IMR-90 (cell line): ENCODE results near the gene RAD23B. TPM values are rescaled to one million over a fixed set of nuclear protein-coding genes. Genes with fewer than 3 reads are reported as not detected.

Experiments
- ATAC-seq: fragments of 200-7000 bp; cut with Tn5 transposase; 2 replicates; pipeline ENCODE4 v1.9.1; 2020; ENCODE audit warnings: low read depth, mild to moderate bottlenecking, moderate library complexity
- BruUV-seq: library from RNA; stranded (reverse); fragments of 400-500 nt; replicated peaks from 2 replicates; lab custom pipeline; 2021; lab: Mats Ljungman, UMichigan
- CTCF ChIA-PET: fragments of 300-600 bp; formaldehyde crosslinking; extraction: SDS; loops from one replicate; lab custom pipeline; 2021; ENCODE audit warnings: antibody characterized with exemption; lab: Yijun Ruan, JAX
- POLR2A ChIA-PET: fragments of 300-600 bp; sonication (Branson Sonifier 250); formaldehyde crosslinking; loops from one replicate; lab custom pipeline; 2022; ENCODE audit warnings: antibody characterized with exemption; ENCODE audit not compliant: unreplicated experiment; lab: Charles Lee
- DNase-seq: peaks from one replicate; pipeline ENCODE4 v3.0.0; 2013
- H2AFZ ChIP-seq: replicated peaks from 2 replicates; pipeline ENCODE3; 2013; ENCODE audit warnings: low read length, mild to moderate bottlenecking; ENCODE audit not compliant: poor library complexity
- H2AK5ac ChIP-seq: 2 replicates; pipeline ENCODE4 v1.6.1; 2013; ENCODE audit warnings: low read depth, low read length, inconsistent platforms
- H2AK9ac ChIP-seq: replicated peaks from 2 replicates; pipeline ENCODE3; 2013; ENCODE audit warnings: mild to moderate bottlenecking, low read depth, low read length, moderate library complexity; ENCODE audit not compliant: poor library complexity
- H2BK120ac ChIP-seq: 2 replicates; pipeline ENCODE4 v1.6.1; 2013; ENCODE audit warnings: low read depth, low read length, inconsistent platforms
- H2BK15ac ChIP-seq: 3 replicates; pipeline ENCODE4 v1.6.1; 2013; ENCODE audit warnings: low read depth, low read length, inconsistent platforms
- H2BK20ac ChIP-seq: 2 replicates; pipeline ENCODE4 v1.6.1; 2013; ENCODE audit warnings: low read depth, mild to moderate bottlenecking, inconsistent platforms, low read length, moderate library complexity
- H2BK5ac ChIP-seq: 2 replicates; pipeline ENCODE4 v1.6.1; 2013; ENCODE audit warnings: mild to moderate bottlenecking, low read depth, low read length, inconsistent platforms; ENCODE audit not compliant: poor library complexity, severe bottlenecking
- H3K14ac ChIP-seq: replicated peaks from 2 replicates; pipeline ENCODE4 v1.6.1; 2013; ENCODE audit warnings: low read depth, low read length, inconsistent platforms
- H3K18ac ChIP-seq: 2 replicates; pipeline ENCODE4 v1.6.1; 2013; ENCODE audit warnings: low read depth, low read length, control low read depth
- H3K23ac ChIP-seq: 2 replicates; pipeline ENCODE4 v1.6.1; 2013; ENCODE audit warnings: low read depth, low read length, inconsistent platforms
- H3K27ac ChIP-seq: 2 replicates; pipeline ENCODE4 v1.5.1; 2013; ENCODE audit warnings: mild to moderate bottlenecking, control low read depth, low read length; ENCODE audit not compliant: insufficient read depth
- H3K27me3 ChIP-seq: 2 replicates; pipeline ENCODE4 v1.6.1; 2013; ENCODE audit warnings: low read length; ENCODE audit not compliant: control insufficient read depth, insufficient read depth
- H3K36me3 ChIP-seq: 2 replicates; pipeline ENCODE4 v1.6.1; 2013; ENCODE audit warnings: low read length, mixed read lengths; ENCODE audit not compliant: control insufficient read depth, insufficient read depth
- H3K4ac ChIP-seq: 2 replicates; pipeline ENCODE4 v1.6.1; 2013; ENCODE audit warnings: low read depth, low read length, inconsistent platforms
- H3K4me1 ChIP-seq: 2 replicates; pipeline ENCODE4 v1.6.1; 2013; ENCODE audit warnings: low read length, mixed read lengths; ENCODE audit not compliant: control insufficient read depth, insufficient read depth
- H3K4me2 ChIP-seq: 2 replicates; pipeline ENCODE4 v1.6.1; 2013; ENCODE audit warnings: low read depth, mild to moderate bottlenecking, control low read depth, low read length, moderate library complexity
- H3K4me3 ChIP-seq: 2 replicates; pipeline ENCODE4 v1.5.1; 2013; ENCODE audit warnings: low read depth, mild to moderate bottlenecking, control low read depth, low read length, moderate library complexity; ENCODE audit not compliant: insufficient read depth
- H3K56ac ChIP-seq: 2 replicates; pipeline ENCODE4 v1.6.1; 2013; ENCODE audit warnings: low read length, inconsistent platforms; ENCODE audit not compliant: insufficient read depth; ENCODE audit errors: extremely low read depth
- H3K79me1 ChIP-seq, 2 experiments: 2 replicates each; pipeline ENCODE4 v1.6.1; 2013; ENCODE audit warnings: low read length in 2 of 2, inconsistent platforms in 1 of 2, low read depth in 1 of 2
- H3K9ac ChIP-seq: 2 replicates; pipeline ENCODE4 v1.6.1; 2013; ENCODE audit warnings: low read depth, low read length, control low read depth
- H3K9me1 ChIP-seq: 2 replicates; pipeline ENCODE4 v1.6.1; 2013; ENCODE audit warnings: low read length, inconsistent platforms; ENCODE audit not compliant: insufficient read depth
- H3K9me3 ChIP-seq: 2 replicates; pipeline ENCODE4 v1.6.1; 2013; ENCODE audit warnings: low read length; ENCODE audit not compliant: control insufficient read depth, insufficient read depth
- H4K20me1 ChIP-seq: 2 replicates; pipeline ENCODE4 v1.6.1; 2013; ENCODE audit warnings: low read length, inconsistent platforms; ENCODE audit not compliant: insufficient read depth
- H4K5ac ChIP-seq: 2 replicates; pipeline ENCODE4 v1.6.1; 2013; ENCODE audit warnings: mild to moderate bottlenecking, low read depth, low read length, control low read depth
- H4K8ac ChIP-seq, 2 experiments: 2 replicates each; pipeline ENCODE4 v1.6.1; 2013; ENCODE audit warnings: low read depth in 2 of 2, low read length in 2 of 2, control low read depth in 1 of 2, inconsistent platforms in 1 of 2
- H4K91ac ChIP-seq: 2 replicates; pipeline ENCODE4 v1.6.1; 2013; ENCODE audit warnings: low read depth, low read length, inconsistent platforms; ENCODE audit not compliant: insufficient read depth
- BHLHE40 ChIP-seq: fragments of 150-350 bp; IDR thresholded peaks from 2 replicates; pipeline ENCODE4 v1.6.1; 2016; ENCODE audit warnings: mild to moderate bottlenecking, low read depth, low read length
- CEBPB ChIP-seq: IDR thresholded peaks from 2 replicates; pipeline ENCODE4 v1.6.1; 2012; ENCODE audit warnings: low read depth, low read length, improper control_type of control experiment
- NFE2L2 ChIP-seq: fragments of 150-350 bp; IDR thresholded peaks from 2 replicates; pipeline ENCODE4 v1.6.1; 2016; ENCODE audit warnings: low read depth, mild to moderate bottlenecking, low read length
- POLR2A ChIP-seq: IDR thresholded peaks from 2 replicates; pipeline ENCODE4 v1.6.1; 2012; ENCODE audit warnings: mild to moderate bottlenecking, low read depth, low read length
- WGBS, 2 experiments: methylation state at CpG; one replicate each; pipeline versions ENCODE4 v1.1.5 to v1.1.7; 2013; ENCODE audit warnings: missing lambda C conversion rate in 2 of 2; ENCODE audit not compliant: insufficient read length in 1 of 2; ENCODE audit errors: extremely low coverage in 2 of 2; 5-methylcytosine and 5-hydroxymethylcytosine counted together
- dilution Hi-C: fragments of 300-500 bp; cut with HindIII; formaldehyde crosslinking; loops from one replicate; pipeline ENCODE4 v1.14.3; 2018; ENCODE audit warnings: low sequenced_read_pairs; ENCODE audit not compliant: unreplicated experiment
- in situ Hi-C: fragments of 300-500 bp; cut with MboI; formaldehyde crosslinking; loops from 3 replicates; pipeline ENCODE4 v1.14.3; 2019; ENCODE audit warnings: low sequenced_read_pairs, inconsistent platforms, mixed read lengths
- intact Hi-C: fragments of 100-400 bp; cut with micrococcal nuclease; formaldehyde crosslinking; loops from 2 replicates; pipeline ENCODE4 v1.10.0; 2022
- polyA plus RNA-seq, 3 experiments: library from polyadenylated mRNA; depleted of rRNA; stranded (reverse); fragments of >200 nt; gene quantifications; 2 replicates each; pipeline ENCODE4 v1.2.3, GENCODE V29; 2012; ENCODE audit warnings: low replicate concordance in 1 of 3
- total RNA-seq: library from RNA; depleted of rRNA; stranded (reverse); fragments of >200 nt; gene quantifications from 2 replicates; pipeline ENCODE4 v1.2.3, GENCODE V29; 2012

The RAD23B gene
- total and polyA plus RNA-seq, 2 of the 4 experiments (the other 2 are of a cell fraction) = 126 to 148 TPM

- POLR2A ChIA-PET = no interaction called here
- Histone ChIP-seq H4K91ac (no peak overlapping the region), H3K4me3 (no peak overlapping the region), H3K4me1 (peaks cover 3% of the 10 kb centered on the region; the same call in 1 of the 2 replicates), H2BK5ac (peak overlapping the region; percentile 3), H2AK5ac (no peak overlapping the region), H4K5ac (no peak overlapping the region), H3K18ac (no peak overlapping the region), H3K9ac (no peak overlapping the region), H2AK9ac (no peak overlapping the region), H2BK120ac (no peak overlapping the region), H3K79me1 (peaks cover 6 to 54% of the 10 kb centered on the region in 2 experiments), H3K27ac (no peak overlapping the region), H2BK15ac (no peak overlapping the region), H3K14ac (no peak overlapping the region), H3K27me3 (no peaks in the 10 kb centered on the region), H4K8ac (no peak overlapping the region), H3K4ac (no peak overlapping the region), H3K56ac (no peak overlapping the region), H3K9me3 (no peaks in the 10 kb centered on the region), H3K4me2 (no peak overlapping the region), H3K9me1 (peaks cover 11% of the 10 kb centered on the region), H4K20me1 (peaks cover 18% of the 10 kb centered on the region; the same call in 1 of the 2 replicates), H3K23ac (no peak overlapping the region), H2BK20ac (no peak overlapping the region), H2AFZ (no peak overlapping the region), H3K36me3 (peaks cover 36% of the 10 kb centered on the region)
- TF ChIP-seq CEBPB (no peak), NFE2L2 (no peak), POLR2A (no peak), BHLHE40 (peak; percentile 34; the same call in 1 of the 2 replicates)
- CTCF ChIA-PET = interaction anchor here (0.6 to 1.0 kb wide), 2 partner anchors 9 to 1318 kb away, joined by 3 read pairs; no protein-coding TSS in a partner anchor
- intact Hi-C loops = loop anchor here (2.0 kb wide), 1 partner anchor 52 kb away; no protein-coding TSS in a partner anchor
- WGBS, 2 experiments = no CpG with 5 or more reads among the region's 6 CpGs
- peak; percentile 56 for DNase-seq
- 0 out of 2 replicates have a peak, but pooled peaks have one; percentile 8 for ATAC-seq
- BruUV-seq = no TSS peak
- in situ Hi-C loops = no loop called here
- dilution Hi-C loops = no loop called here
Measured at GRCh38 chr9:107336718-107337360, 53.8 kb downstream of the RAD23B start.
